Fibroblast of gingiva (primary cell): Measurements from ENCODE around the gene FNIP2.
"Not testable (repeated sequence)": the region's sequence is repeated elsewhere in the genome, so short reads cannot be mapped to it uniquely, and the experiment has no call there.

Experiments
- DNase-seq: peaks from one replicate; pipeline ENCODE4 v3.0.0-alpha.2; 2011; ENCODE audit warnings: low read depth

The FNIP2 gene

DNA sequence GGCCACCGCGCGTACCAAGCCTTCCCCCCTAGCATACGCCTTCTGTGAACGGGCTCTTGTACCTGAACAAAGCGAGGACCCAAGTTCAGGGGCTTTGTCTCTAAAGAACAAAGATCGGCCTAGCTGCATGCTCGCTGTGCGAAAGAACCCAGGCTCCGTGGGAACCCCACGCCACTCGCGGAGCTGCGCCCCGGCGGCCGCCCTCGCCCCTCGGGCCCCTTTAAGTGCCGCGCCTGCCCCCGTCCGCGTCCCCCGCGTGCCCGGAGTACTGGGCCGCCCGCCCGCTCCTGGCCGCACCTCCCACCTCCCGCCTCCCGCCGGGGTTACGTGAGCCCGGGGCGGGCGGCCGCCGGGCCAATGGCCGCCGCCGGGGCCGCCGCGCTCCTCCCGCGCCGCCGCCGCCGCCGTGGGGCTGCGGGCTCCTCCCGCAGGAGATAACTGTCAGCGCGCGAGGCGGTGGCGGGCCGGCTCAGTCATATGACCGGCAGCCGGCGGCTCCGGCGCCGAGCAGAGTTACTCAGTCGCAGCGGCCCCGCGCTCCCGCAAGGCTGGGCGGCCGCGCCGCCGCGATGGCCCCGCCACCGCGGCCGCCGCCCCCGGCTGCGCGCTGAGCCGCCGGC lies at the start of gene FNIP2:
Gene FNIP2 (plus strand): TSS at position 472 of the 620 bp plus-strand sequence. CDS start 187 bp downstream, outside the sequence.
- peak; percentile 74 for DNase-seq

- no peak for DNase-seq
Measured at GRCh38 chr4:158721680-158722079, 47.1 kb upstream of the FNIP2 start.

DNA sequence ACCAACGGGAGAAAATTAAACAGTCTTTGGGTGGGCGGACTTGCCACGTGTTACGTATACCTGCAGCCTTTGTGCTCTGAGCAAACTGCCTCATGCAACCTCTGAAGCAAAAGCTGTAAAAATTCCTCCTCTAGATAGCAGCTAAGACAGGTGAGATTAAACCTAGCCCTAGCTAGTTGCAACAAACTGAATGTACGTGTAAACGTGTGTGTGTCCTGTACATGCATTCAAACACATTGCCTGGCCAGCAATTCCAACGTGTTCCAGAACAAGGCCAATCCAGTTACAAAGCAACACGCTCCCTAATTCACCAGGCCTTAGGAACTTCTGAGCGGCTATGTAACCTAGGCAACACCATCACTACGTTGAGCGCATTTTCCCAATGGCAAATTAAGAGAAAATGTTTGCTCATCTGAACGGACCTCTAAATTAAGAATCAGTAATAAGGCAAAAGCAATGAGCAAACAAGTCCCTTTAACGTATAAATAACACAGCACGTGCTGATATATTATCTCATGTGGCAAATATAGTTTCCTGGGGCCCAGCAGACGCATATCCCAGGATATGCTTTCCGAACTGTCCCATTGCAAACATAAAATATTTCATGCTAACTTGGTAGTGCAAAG lies 46.4 kb upstream of the FNIP2 start:
- peak; percentile 41 for DNase-seq

GRCh38 chr4:158722917-158723793 lies 45.7 kb upstream of the FNIP2 start, which contains the start of gene PPID:
TSS of gene PPID (minus strand) at chr4:158723396. CDS start at chr4:158723288, 108 bp downstream.
- peak; percentile 72 for DNase-seq

- no peak for DNase-seq
Measured at GRCh38 chr4:158724637-158725036, 44.2 kb upstream of the FNIP2 start.

DNA sequence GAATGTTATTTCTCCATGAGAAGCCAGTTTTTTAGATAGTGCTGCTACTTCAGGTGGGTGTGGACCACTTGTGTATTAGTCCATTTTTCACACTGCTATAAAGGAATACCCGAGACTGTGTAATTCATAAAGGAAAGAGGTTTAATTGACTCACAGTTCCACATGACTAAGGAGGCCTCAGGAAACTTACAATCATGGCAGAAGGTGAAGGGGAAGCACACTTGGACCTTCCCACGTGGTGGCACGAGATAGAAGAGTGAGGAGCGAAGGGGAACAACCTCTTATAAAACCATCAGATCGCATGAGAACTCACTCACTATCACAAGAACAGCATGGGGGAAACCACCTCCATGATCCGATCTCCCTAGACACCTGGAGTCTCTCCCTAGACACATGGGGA lies 42.2 kb upstream of the FNIP2 start:
- no peak for DNase-seq

- no peak for DNase-seq
Measured at GRCh38 chr4:158728236-158728635, 40.6 kb upstream of the FNIP2 start.

- DNase-seq, result peak; percentile 53
Measured at GRCh38 chr4:158729716-158730559, 38.9 kb upstream of the FNIP2 start.

DNA sequence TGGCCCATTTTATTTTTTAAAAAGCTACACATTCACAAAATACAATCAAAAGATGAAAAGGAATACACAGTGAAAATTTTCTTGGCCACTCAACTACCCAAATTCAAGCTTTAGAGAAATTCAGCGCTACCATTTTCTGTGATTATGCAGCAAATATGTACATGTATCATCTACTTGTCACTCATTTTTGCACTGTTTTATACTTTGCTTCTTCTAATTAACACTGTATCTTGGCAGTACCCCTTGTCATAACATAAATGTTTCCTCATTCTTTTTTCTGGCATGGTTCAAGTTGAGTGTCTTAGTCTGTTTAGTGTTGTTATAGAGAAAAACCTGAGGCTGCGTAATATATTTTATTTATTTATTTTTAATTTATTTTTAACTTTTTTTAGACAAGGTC lies 30.0 kb upstream of the FNIP2 start:
- no peak for DNase-seq

- no peak for DNase-seq
Measured at GRCh38 chr4:158739600-158739999, 29.2 kb upstream of the FNIP2 start.

GRCh38 chr4:158741326-158742021 lies 27.4 kb upstream of the FNIP2 start:
- no peak for DNase-seq

DNA sequence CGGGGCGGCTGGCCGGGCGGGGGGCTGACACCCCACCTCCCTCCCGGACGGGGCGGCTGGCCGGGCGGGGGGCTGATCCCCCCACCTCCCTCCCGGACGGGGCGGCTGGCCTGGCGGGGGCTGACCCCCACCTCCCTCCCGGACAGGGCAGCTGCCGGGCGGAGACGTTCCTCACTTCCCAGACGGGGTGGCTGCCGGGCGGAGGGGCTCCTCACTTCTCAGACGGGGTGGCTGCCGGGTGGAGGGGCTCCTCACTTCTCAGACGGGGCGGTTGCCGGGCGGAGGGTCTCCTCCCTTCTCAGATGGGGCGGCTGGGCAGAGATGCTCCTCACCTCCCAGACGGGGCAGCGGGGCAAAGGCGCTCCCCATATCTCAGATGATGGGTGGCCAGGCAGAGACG lies 22.3 kb upstream of the FNIP2 start:
- not testable (repeated sequence) for DNase-seq

DNA sequence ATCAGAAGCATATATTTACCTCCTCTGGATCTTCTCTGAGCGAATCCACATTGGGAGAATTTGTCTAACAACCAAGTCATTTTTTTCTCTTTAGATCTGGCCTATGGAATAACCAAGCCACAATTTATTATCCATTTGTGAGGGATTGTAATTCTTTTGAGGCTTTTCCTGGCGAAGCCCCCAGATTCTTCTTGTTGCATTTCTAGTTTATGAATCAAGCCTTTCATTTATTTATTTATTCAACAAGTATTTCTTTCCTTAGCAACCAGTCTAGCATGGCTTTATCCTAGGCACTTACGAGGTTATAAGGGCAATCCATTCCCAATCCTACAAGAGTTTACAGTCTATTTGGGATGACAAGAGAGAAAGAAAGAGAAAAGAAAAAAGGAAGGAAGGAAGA lies 18.4 kb upstream of the FNIP2 start:
- DNase-seq, result peak; percentile 70

DNA sequence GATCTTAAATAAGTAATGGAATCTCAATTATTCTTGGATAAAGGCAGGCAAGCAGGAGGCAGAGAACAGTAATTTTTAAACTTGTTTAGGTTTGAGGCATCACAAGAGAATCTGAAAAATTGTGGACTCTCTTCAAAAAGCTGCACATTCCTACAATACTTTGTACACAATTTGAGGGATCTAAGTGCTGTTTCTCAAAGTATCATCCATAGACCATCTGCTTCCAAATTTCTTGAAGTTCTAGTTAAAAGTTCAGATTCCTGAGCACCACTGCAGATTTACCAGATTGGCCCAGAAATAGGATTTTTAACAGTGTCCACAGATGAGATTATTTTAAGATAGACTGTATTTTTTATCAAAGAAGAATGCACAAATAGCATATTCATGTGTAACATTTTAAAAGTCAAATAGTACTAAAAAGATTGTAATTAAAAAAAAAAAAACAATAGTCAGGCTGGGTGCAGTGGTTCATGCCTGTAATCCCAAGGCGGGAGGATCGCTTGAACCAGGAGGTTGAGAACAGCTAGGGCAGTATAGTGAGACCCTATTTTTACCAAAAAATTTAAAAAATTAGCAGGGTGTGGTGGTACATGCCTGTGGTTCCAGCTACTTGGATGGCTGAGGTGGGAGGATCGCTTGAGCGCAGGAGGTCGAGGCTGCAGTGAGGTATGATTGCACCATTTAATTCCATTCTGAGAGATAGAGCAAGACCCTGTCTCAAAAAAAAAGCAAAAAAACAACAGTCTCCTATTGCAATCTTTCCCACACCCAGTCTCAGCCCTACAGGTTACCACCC lies 14.2 kb upstream of the FNIP2 start:
- peak; percentile 43 for DNase-seq

DNA sequence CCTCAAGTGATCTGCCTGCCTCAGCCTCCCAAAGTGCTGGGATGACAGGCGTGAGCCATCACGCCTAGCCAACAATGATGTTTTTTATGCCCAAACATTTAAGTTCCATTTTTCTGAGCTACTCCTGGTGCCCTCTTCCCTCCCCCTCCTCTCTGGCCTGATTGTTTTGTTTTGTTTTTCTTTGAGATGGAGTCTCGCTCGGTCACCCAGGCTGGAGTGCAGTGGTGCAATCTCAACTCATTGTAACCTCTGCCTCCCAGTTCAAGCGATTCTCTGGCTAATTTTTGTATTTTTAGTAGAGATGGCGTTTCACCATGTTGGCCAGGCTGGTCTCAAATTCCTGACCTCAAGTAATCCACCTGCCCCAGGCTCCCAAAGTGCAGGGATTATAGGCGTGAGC lies 13.0 kb upstream of the FNIP2 start:
- not testable (repeated sequence) for DNase-seq

GRCh38 chr4:158756588-158756987 lies 12.2 kb upstream of the FNIP2 start:
- DNase-seq, result no peak

GRCh38 chr4:158758142-158758541 lies 10.7 kb upstream of the FNIP2 start:
- DNase-seq, result no peak

DNA sequence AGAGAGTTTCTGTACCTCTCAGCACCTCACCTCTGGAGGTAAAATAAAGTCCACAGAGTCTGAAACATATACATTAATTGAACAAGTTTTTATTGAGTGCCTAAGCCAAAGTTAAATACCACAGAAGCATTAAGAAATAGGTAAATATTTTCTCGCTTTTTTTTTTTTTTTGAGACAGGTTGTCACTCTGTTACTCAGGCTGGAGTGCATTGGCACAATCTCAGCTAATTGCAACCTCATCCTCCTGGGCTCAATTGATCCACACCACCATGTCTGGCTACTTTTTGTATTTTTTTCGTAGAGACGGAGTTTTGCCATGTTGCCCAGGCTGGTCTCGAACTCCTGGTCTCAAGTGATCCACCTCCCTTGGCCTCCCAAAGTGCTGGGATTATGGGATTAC lies 10.1 kb upstream of the FNIP2 start:
- no peak for DNase-seq

DNA sequence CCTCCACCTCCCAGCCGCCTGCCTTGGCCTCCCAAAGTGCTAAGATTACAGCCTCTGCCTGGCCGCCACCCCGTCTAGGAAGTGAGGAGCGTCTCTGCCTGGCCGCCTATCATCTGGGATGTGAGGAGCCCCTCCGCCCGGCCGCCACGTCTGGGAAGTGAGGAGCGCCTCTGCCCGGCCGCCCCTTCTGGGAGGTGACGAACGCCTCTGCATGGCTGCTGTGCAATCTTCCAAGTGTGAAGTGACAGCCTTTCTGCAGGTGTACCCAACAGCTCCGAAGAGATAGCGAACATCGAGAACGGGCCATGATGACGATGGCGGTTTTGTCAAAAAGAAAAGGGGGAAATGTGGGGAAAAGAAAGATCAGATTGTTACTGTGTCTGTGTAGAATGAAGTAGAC lies 9.3 kb upstream of the FNIP2 start:
- DNase-seq, result not testable (repeated sequence)

- DNase-seq, result no peak
Measured at GRCh38 chr4:158760866-158761265, 8.0 kb upstream of the FNIP2 start.
